Measurements from ENCODE around the gene SH2D2A. TPM values are rescaled to one million over a fixed set of nuclear protein-coding genes. Genes with fewer than 3 reads are reported as not detected.

Gene SH2D2A
- total RNA-seq, 1 donor from 2014 or later: 1.1 TPM

DNA sequence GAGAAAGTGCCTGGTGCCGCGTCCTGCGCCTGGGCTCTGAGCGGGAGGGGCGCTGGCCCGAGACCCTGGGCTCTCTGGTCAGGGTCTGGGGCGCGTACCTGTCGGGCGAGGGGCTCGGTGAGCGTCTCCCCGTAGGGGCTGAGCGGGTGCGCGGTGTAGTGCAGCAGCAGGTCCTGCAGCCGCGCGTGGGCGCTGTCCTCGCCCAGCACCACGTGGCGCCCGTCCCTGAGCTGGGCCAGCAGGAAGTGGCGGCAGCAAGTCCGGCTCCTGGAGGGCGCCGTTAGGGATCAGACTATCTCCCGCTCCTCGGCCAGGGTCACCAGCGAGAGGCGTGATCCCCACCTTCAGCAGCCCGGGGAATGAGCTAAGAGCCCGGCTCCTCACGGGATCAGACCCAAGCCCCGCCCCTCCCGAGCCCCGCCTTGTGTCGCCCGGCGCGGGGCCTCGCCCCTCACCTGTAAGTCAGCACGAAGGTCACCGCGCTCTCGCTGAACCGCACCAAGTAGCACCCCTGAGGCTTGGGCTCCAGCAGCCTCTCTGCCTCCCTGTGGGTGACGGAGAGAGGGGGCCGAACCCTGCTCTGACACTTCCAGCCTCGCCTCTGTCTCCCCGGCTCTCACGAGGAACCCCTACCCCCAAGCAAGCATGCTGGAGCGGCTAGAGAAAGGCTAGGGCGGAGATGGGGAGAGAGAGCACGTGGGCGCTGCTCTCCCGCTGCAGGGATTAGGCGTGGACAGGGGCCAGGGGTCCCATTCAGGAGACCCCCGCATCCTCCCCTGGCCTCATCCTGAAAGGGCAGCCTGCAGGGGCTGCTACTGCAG, 2.7 kb downstream of the SH2D2A start:
- Mint-ChIP-seq H3K9me3 (no peaks in the 10 kb centered on the region), H3K4me1 (peaks cover 17% of the 10 kb centered on the region), H3K4me3 (no peak overlapping the region), H3K27me3 (ENCODE audit: low read depth) (peaks cover 38% of the 10 kb centered on the region), H3K36me3 (ENCODE audit: low read depth) (no peaks in the 10 kb centered on the region), H3K27ac (ENCODE audit: unreplicated experiment) (no peak overlapping the region)
- peak; percentile 46 for DNase-seq (ENCODE audit: low read depth, low spot score)
- peak; percentile 70 for TF ChIP-seq CTCF (conservative IDR thresholded peaks at IDR 0.05)

DNA sequence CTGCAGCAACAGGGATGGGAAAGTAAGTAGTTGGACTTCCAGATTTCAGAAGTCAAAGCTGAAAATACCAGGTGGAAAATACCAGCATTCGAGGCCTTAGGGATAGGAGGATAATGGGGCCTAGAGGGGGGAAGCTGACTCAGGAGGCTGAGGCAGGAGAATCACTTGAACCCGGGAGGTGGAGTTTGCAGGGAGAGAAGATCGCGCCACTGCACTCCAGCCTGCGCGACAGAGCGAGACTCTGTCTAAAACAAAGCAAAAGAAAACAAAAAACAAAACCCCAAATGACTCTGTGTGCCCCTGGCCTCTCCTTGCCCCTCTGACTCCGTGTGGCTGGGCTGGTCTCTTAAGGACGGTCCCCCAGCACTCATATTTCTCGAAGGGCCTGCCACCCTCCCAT, 3.4 kb downstream of the SH2D2A start:
- peaks cover 36% of the 10 kb centered on the region for H3K27me3 Mint-ChIP-seq (ENCODE audit: low read depth)
- TF ChIP-seq CTCF (conservative IDR thresholded peaks at IDR 0.05): no peak
- H3K4me3 Mint-ChIP-seq: peak overlapping the region; percentile 28
- no peak for DNase-seq (ENCODE audit: low read depth, low spot score)
- peaks cover 17% of the 10 kb centered on the region for H3K4me1 Mint-ChIP-seq
- H3K9me3 Mint-ChIP-seq: no peaks in the 10 kb centered on the region
- H3K36me3 Mint-ChIP-seq (ENCODE audit: low read depth): no peaks in the 10 kb centered on the region
- peak overlapping the region; percentile 20 for H3K27ac Mint-ChIP-seq (ENCODE audit: unreplicated experiment)

GRCh38 chr1:156812293-156812990, 4.2 kb downstream of the SH2D2A start:
- peaks cover 36% of the 10 kb centered on the region for H3K27me3 Mint-ChIP-seq (ENCODE audit: low read depth)
- peak overlapping the region; percentile 28 for H3K4me3 Mint-ChIP-seq
- H3K36me3 Mint-ChIP-seq (ENCODE audit: low read depth): no peaks in the 10 kb centered on the region
- no peak overlapping the region for H3K27ac Mint-ChIP-seq (ENCODE audit: unreplicated experiment)
- no peak for TF ChIP-seq CTCF (conservative IDR thresholded peaks at IDR 0.05)
- peaks cover 17% of the 10 kb centered on the region for H3K4me1 Mint-ChIP-seq
- no peak for DNase-seq (ENCODE audit: low read depth, low spot score)
- H3K9me3 Mint-ChIP-seq: no peaks in the 10 kb centered on the region

GRCh38 chr1:156811168-156811567, 5.5 kb downstream of the SH2D2A start:
- no peaks in the 10 kb centered on the region for H3K9me3 Mint-ChIP-seq
- no peak for TF ChIP-seq CTCF (conservative IDR thresholded peaks at IDR 0.05)
- peaks cover 17% of the 10 kb centered on the region for H3K4me1 Mint-ChIP-seq
- H3K4me3 Mint-ChIP-seq: no peak overlapping the region
- no peak overlapping the region for H3K27ac Mint-ChIP-seq (ENCODE audit: unreplicated experiment)
- DNase-seq (ENCODE audit: low read depth, low spot score): no peak
- peaks cover 33% of the 10 kb centered on the region for H3K27me3 Mint-ChIP-seq (ENCODE audit: low read depth)
- no peaks in the 10 kb centered on the region for H3K36me3 Mint-ChIP-seq (ENCODE audit: low read depth)

DNA sequence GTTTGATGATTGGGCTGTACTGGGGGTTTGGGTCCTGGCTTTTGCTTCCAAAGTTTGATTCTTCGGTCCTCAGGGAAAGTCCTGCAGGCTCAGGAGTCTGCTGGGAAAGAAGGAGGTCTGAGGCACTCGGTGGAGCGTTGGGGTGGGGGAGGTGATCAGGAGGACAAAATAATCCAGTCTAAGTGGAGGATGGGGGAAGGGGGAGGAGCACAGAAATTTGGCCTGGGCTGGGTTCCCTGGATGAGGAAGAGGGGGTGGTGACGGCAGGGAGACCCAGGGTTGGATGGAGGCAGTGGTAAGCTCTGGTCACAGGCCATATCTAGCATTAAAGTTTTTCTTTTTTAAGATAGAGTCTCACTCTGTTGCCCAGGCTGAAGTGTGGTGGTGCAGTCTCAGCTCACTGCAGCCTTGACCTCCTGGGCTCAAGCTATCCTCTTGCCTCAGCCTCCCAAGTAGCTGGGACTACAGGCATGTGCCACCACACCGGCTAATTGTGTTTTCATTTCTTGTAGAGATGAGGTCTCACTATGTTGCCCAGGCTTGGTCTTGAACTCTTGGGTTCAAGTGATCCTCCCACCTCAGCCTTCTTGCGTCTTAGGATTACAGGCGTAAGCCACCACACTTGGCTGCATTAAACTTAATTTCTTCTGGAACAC, 6.8 kb downstream of the SH2D2A start:
- no peak overlapping the region for H3K4me3 Mint-ChIP-seq

More for the DNA sequence above, 6.8 kb downstream of the SH2D2A start:
- Mint-ChIP-seq H3K9me3 (no peaks in the 10 kb centered on the region), H3K36me3 (ENCODE audit: low read depth) (no peaks in the 10 kb centered on the region), H3K4me1 (peaks cover 11% of the 10 kb centered on the region), H3K27me3 (ENCODE audit: low read depth) (peaks cover 27% of the 10 kb centered on the region), H3K27ac (ENCODE audit: unreplicated experiment) (peak overlapping the region; percentile 36)
- no peak for DNase-seq (ENCODE audit: low read depth, low spot score)
- TF ChIP-seq CTCF (conservative IDR thresholded peaks at IDR 0.05): no peak

Measured in neural crest cell (in vitro differentiated cells).